WTC11 (cell line): ENCODE results near the gene KBTBD3. TPM values are rescaled to one million over a fixed set of nuclear protein-coding genes. Genes with fewer than 3 reads are reported as not detected.
"Not testable (repeated sequence)": the region's sequence is repeated elsewhere in the genome, so short reads cannot be mapped to it uniquely, and the experiment has no call there.

ENCODE experiments used
- ATAC-seq: fragments of 200-7000 bp; cut with Tn5 transposase; 2 replicates; pipeline ENCODE4 v1.10.0; 2021; ENCODE audit warnings: mild to moderate bottlenecking, moderate library complexity
- CTCF ChIA-PET: fragments of 300-600 bp; sonication (Branson Sonifier 250); formaldehyde crosslinking; loops from one replicate; lab custom pipeline; 2021; ENCODE audit warnings: antibody characterized with exemption; lab: Charles Lee
- POLR2A ChIA-PET: fragments of 350-600 bp; sonication (Branson Sonifier 250); formaldehyde crosslinking; loops from one replicate; lab custom pipeline; 2021; ENCODE audit warnings: antibody characterized with exemption; lab: Charles Lee
- DNase-seq: peaks from one replicate; pipeline ENCODE4 v3.0.0; 2021; ENCODE audit warnings: low spot score
- H3K27ac Mint-ChIP-seq: 2 replicates; pipeline ENCODE4 v1.8.0; 2021; ENCODE audit warnings: mixed read lengths
- H3K27me3 Mint-ChIP-seq: 2 replicates; pipeline ENCODE4 v1.8.0; 2021; ENCODE audit warnings: low read depth, mild to moderate bottlenecking, moderate library complexity, mixed read lengths
- H3K36me3 Mint-ChIP-seq: 2 replicates; pipeline ENCODE4 v1.8.0; 2021; ENCODE audit warnings: mixed read lengths
- H3K4me1 Mint-ChIP-seq: 2 replicates; pipeline ENCODE4 v1.8.0; 2022; ENCODE audit warnings: mixed read lengths
- H3K4me3 Mint-ChIP-seq: 2 replicates; pipeline ENCODE4 v1.8.0; 2021; ENCODE audit warnings: mild to moderate bottlenecking, moderate library complexity, mixed read lengths
- H3K9me3 Mint-ChIP-seq: 2 replicates; pipeline ENCODE4 v1.8.0; 2021; ENCODE audit warnings: mixed read lengths
- ATF1 ChIP-seq: sonication (generic); formaldehyde crosslinking; IDR thresholded peaks from 2 replicates; pipeline ENCODE4 v1.8.1; 2023; ENCODE audit warnings: mild to moderate bottlenecking, moderate library complexity, missing genetic modification reagents
- CREB1 ChIP-seq: sonication (generic); formaldehyde crosslinking; IDR thresholded peaks from 2 replicates; pipeline ENCODE4 v1.8.0; 2023; ENCODE audit warnings: mild to moderate bottlenecking, missing genetic modification reagents
- FOXJ3 ChIP-seq: sonication (generic); formaldehyde crosslinking; IDR thresholded peaks from 2 replicates; pipeline ENCODE4 v1.9.0; 2021; ENCODE audit warnings: missing genetic modification reagents, mild to moderate bottlenecking, borderline replicate concordance
- JAZF1 ChIP-seq: fragments of 250-450 bp; sonication (Bioruptor Pico); IDR thresholded peaks from 2 replicates; pipeline ENCODE4 v1.9.0; 2021; ENCODE audit warnings: moderate library complexity, mild to moderate bottlenecking, inconsistent platforms
- MXD4 ChIP-seq: fragments of 250-450 bp; sonication (Bioruptor Pico); IDR thresholded peaks from 2 replicates; pipeline ENCODE4 v1.8.0; 2021; ENCODE audit warnings: mild to moderate bottlenecking, moderate library complexity, borderline replicate concordance
- MYBL2 ChIP-seq: sonication (generic); formaldehyde crosslinking; IDR thresholded peaks from 2 replicates; pipeline ENCODE4 v1.8.1; 2023; ENCODE audit warnings: mild to moderate bottlenecking, moderate library complexity, missing genetic modification reagents
- OVOL2 ChIP-seq: fragments of 250-450 bp; sonication (Bioruptor Pico); IDR thresholded peaks from 2 replicates; pipeline ENCODE4 v1.9.0; 2021; ENCODE audit warnings: mild to moderate bottlenecking, borderline replicate concordance
- PREB ChIP-seq: sonication (generic); formaldehyde crosslinking; IDR thresholded peaks from 2 replicates; pipeline ENCODE4 v1.8.1; 2022; ENCODE audit warnings: mild to moderate bottlenecking, missing genetic modification reagents, moderate library complexity, borderline replicate concordance
- PRRX2 ChIP-seq: fragments of 250-450 bp; sonication (Bioruptor Pico); IDR thresholded peaks from 2 replicates; pipeline ENCODE4 v1.8.0; 2021; ENCODE audit warnings: mild to moderate bottlenecking
- RORB ChIP-seq: fragments of 250-450 bp; sonication (Bioruptor Pico); IDR thresholded peaks from 2 replicates; pipeline ENCODE4 v1.9.0; 2021; ENCODE audit warnings: mild to moderate bottlenecking
- SMAD3 ChIP-seq: sonication (generic); formaldehyde crosslinking; IDR thresholded peaks from 2 replicates; pipeline ENCODE4 v1.8.0; 2022; ENCODE audit warnings: missing genetic modification reagents, mild to moderate bottlenecking, borderline replicate concordance
- TEAD4 ChIP-seq: sonication (generic); formaldehyde crosslinking; IDR thresholded peaks from 2 replicates; pipeline ENCODE4 v1.8.0; 2022; ENCODE audit warnings: mild to moderate bottlenecking, missing genetic modification reagents
- ZBTB21 ChIP-seq: sonication (generic); formaldehyde crosslinking; IDR thresholded peaks from 2 replicates; pipeline ENCODE4 v1.8.1; 2023; ENCODE audit warnings: mild to moderate bottlenecking, missing genetic modification reagents, borderline replicate concordance
- ZNF121 ChIP-seq: sonication (generic); formaldehyde crosslinking; IDR thresholded peaks from 2 replicates; pipeline ENCODE4 v1.8.0; 2023; ENCODE audit warnings: missing genetic modification reagents
- ZNF219 ChIP-seq: sonication (generic); formaldehyde crosslinking; IDR thresholded peaks from 2 replicates; pipeline ENCODE4 v1.8.0; 2023; ENCODE audit warnings: missing genetic modification reagents, mild to moderate bottlenecking, borderline replicate concordance
- ZNF317 ChIP-seq: sonication (generic); formaldehyde crosslinking; IDR thresholded peaks from 2 replicates; pipeline ENCODE4 v1.8.1; 2023; ENCODE audit warnings: low read depth, mild to moderate bottlenecking, moderate library complexity, missing genetic modification reagents, borderline replicate concordance
- total RNA-seq: library from RNA; stranded (reverse); gene quantifications from 3 replicates; pipeline ENCODE4 v1.2.3, GENCODE V29; 2021
- TF ChIP-seq, protein P1 (sequence below): fragments of 250-450 bp; sonication (Bioruptor Pico); IDR thresholded peaks from 2 replicates; pipeline ENCODE4 v1.9.0; 2021; ENCODE audit warnings: mild to moderate bottlenecking, borderline replicate concordance
- TF ChIP-seq, protein P2 (sequence below): fragments of 250-450 bp; sonication (Bioruptor Pico); IDR thresholded peaks from 2 replicates; pipeline ENCODE4 v2.1.2; 2022; ENCODE audit warnings: mild to moderate bottlenecking, moderate library complexity
- TF ChIP-seq, protein P3 (sequence below): sonication (generic); formaldehyde crosslinking; IDR thresholded peaks from 2 replicates; pipeline ENCODE4 v1.8.0; 2022; ENCODE audit warnings: missing genetic modification reagents
- TF ChIP-seq, protein P4 (sequence below): sonication (generic); formaldehyde crosslinking; IDR thresholded peaks from 2 replicates; pipeline ENCODE4 v1.8.0; 2023; ENCODE audit warnings: missing genetic modification reagents

Gene KBTBD3
- total RNA-seq, 1 experiment from 2014 or later = 4.1 TPM

GRCh38 chr11:106012744-106013143 lies 64.4 kb downstream of the KBTBD3 start (continued):
- TF ChIP-seq SMAD3 (CRISPR knock-in tag) (no peak), OVOL2 (CRISPR knock-in tag) (no peak), PREB (CRISPR knock-in tag) (no peak), TEAD4 (CRISPR knock-in tag) (no peak), ZNF317 (CRISPR knock-in tag) (no peak), FOXJ3 (no peak), RORB (CRISPR knock-in tag) (no peak), MXD4 (no peak)
- TF ChIP-seq, protein P1, sequence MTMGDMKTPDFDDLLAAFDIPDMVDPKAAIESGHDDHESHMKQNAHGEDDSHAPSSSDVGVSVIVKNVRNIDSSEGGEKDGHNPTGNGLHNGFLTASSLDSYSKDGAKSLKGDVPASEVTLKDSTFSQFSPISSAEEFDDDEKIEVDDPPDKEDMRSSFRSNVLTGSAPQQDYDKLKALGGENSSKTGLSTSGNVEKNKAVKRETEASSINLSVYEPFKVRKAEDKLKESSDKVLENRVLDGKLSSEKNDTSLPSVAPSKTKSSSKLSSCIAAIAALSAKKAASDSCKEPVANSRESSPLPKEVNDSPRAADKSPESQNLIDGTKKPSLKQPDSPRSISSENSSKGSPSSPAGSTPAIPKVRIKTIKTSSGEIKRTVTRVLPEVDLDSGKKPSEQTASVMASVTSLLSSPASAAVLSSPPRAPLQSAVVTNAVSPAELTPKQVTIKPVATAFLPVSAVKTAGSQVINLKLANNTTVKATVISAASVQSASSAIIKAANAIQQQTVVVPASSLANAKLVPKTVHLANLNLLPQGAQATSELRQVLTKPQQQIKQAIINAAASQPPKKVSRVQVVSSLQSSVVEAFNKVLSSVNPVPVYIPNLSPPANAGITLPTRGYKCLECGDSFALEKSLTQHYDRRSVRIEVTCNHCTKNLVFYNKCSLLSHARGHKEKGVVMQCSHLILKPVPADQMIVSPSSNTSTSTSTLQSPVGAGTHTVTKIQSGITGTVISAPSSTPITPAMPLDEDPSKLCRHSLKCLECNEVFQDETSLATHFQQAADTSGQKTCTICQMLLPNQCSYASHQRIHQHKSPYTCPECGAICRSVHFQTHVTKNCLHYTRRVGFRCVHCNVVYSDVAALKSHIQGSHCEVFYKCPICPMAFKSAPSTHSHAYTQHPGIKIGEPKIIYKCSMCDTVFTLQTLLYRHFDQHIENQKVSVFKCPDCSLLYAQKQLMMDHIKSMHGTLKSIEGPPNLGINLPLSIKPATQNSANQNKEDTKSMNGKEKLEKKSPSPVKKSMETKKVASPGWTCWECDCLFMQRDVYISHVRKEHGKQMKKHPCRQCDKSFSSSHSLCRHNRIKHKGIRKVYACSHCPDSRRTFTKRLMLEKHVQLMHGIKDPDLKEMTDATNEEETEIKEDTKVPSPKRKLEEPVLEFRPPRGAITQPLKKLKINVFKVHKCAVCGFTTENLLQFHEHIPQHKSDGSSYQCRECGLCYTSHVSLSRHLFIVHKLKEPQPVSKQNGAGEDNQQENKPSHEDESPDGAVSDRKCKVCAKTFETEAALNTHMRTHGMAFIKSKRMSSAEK = no peak
- TF ChIP-seq, protein P2, sequence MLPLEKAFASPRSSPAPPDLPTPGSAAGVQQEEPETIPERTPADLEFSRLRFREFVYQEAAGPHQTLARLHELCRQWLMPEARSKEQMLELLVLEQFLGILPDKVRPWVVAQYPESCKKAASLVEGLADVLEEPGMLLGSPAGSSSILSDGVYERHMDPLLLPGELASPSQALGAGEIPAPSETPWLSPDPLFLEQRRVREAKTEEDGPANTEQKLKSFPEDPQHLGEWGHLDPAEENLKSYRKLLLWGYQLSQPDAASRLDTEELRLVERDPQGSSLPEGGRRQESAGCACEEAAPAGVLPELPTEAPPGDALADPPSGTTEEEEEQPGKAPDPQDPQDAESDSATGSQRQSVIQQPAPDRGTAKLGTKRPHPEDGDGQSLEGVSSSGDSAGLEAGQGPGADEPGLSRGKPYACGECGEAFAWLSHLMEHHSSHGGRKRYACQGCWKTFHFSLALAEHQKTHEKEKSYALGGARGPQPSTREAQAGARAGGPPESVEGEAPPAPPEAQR (CRISPR knock-in tag) = no peak

DNA sequence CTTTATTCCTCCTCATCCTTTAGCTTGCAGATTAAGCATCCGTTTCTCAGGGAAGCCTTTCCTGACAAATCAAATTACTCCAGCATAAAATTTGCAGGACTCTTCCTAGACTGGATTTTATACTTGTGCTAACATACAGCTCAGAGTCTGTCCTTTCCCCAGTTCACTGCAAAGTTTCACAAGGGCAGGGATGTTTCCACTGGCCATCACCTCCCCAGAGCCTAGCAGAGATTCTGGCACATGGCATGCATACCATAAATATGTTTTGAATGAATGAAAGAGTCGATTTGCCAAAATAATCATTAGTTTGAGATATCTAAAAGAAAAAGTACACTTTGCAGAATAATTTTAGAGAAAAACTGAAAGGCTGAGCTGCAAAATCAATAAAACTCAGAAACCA lies 65.7 kb downstream of the KBTBD3 start:
- no peak overlapping the region for H3K4me3 Mint-ChIP-seq
- no peaks in the 10 kb centered on the region; the same call in 1 of the 2 replicates for H3K9me3 Mint-ChIP-seq
- DNase-seq = no peak
- peaks cover 51% of the 10 kb centered on the region for H3K36me3 Mint-ChIP-seq
- CTCF ChIA-PET = no interaction called here
- TF ChIP-seq JAZF1 (CRISPR knock-in tag) = no peak
- no peak for TF ChIP-seq ZNF121 (CRISPR knock-in tag)
- TF ChIP-seq, protein P3, sequence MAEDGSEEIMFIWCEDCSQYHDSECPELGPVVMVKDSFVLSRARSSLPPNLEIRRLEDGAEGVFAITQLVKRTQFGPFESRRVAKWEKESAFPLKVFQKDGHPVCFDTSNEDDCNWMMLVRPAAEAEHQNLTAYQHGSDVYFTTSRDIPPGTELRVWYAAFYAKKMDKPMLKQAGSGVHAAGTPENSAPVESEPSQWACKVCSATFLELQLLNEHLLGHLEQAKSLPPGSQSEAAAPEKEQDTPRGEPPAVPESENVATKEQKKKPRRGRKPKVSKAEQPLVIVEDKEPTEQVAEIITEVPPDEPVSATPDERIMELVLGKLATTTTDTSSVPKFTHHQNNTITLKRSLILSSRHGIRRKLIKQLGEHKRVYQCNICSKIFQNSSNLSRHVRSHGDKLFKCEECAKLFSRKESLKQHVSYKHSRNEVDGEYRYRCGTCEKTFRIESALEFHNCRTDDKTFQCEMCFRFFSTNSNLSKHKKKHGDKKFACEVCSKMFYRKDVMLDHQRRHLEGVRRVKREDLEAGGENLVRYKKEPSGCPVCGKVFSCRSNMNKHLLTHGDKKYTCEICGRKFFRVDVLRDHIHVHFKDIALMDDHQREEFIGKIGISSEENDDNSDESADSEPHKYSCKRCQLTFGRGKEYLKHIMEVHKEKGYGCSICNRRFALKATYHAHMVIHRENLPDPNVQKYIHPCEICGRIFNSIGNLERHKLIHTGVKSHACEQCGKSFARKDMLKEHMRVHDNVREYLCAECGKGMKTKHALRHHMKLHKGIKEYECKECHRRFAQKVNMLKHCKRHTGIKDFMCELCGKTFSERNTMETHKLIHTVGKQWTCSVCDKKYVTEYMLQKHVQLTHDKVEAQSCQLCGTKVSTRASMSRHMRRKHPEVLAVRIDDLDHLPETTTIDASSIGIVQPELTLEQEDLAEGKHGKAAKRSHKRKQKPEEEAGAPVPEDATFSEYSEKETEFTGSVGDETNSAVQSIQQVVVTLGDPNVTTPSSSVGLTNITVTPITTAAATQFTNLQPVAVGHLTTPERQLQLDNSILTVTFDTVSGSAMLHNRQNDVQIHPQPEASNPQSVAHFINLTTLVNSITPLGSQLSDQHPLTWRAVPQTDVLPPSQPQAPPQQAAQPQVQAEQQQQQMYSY (CRISPR knock-in tag) = no peak
- no peak for TF ChIP-seq ZNF219 (CRISPR knock-in tag)
- no peak for TF ChIP-seq CREB1 (CRISPR knock-in tag)
- no peak for TF ChIP-seq ZBTB21 (CRISPR knock-in tag)
- TF ChIP-seq, protein P4, sequence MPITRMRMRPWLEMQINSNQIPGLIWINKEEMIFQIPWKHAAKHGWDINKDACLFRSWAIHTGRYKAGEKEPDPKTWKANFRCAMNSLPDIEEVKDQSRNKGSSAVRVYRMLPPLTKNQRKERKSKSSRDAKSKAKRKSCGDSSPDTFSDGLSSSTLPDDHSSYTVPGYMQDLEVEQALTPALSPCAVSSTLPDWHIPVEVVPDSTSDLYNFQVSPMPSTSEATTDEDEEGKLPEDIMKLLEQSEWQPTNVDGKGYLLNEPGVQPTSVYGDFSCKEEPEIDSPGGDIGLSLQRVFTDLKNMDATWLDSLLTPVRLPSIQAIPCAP = no peak
- no peak for TF ChIP-seq MYBL2 (CRISPR knock-in tag)
- TF ChIP-seq PRRX2 = no peak
- no peak for TF ChIP-seq ATF1 (CRISPR knock-in tag)
- TF ChIP-seq, all 79 proteins: peak for 0
- POLR2A ChIA-PET = no interaction called here
- Mint-ChIP-seq H3K4me1 (peaks cover 41% of the 10 kb centered on the region), H3K27me3 (no peaks in the 10 kb centered on the region), H3K27ac (peak overlapping the region; percentile 25; the same call in 1 of the 2 replicates)
- no peak for ATAC-seq

GRCh38 chr11:106003094-106003493 lies 74.1 kb downstream of the KBTBD3 start:
- H3K4me1 Mint-ChIP-seq, H3K4me3 Mint-ChIP-seq, CTCF ChIA-PET, DNase-seq, H3K27me3 Mint-ChIP-seq, ATAC-seq, POLR2A ChIA-PET, H3K27ac Mint-ChIP-seq: not testable (repeated sequence)
- H3K9me3 Mint-ChIP-seq = peaks cover 34% of the 10 kb centered on the region
- H3K36me3 Mint-ChIP-seq = peaks cover 75% of the 10 kb centered on the region
